Measurements from ENCODE around the gene VSTM4.

Gene VSTM4

DNA sequence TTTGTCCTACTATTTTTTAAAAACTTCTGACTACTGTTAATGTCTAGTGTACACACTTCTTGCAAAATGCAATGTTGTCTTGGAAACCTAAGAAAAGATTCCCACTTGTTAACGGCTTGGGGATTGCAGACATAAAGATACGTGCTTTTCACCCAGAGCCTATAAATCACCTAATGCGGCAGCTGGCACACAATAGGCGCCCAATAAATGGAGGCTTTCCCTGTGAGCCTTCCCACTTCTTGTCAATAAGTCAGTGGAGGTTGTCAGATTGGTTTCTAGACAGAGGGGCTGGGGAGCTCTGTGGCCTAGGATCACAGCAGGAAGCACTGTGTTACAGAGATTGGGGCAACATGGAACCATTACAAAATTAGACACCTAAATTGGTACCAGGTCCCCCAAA, 74.7 kb downstream of the VSTM4 start:
- no peak for DNase-seq (ENCODE audit: low read depth)

DNA sequence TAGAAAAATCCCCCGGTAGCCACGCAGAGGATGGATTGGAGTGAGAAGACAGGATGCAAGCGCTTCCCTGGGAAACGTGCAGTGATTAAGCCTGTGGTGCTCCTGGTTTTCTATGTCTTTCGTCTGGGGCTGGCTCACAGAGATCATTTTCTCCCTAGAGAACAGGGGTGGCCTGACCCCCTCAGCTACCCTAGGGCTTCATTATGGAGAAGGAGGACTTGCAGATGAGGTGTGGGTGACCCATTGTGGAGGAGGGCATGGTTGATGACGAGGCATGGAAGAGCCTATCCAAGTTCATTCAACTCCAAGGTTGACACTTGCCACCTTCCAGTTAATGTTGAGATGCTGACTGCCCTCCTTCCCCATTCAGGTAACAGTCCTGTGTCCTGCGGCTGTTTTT, 75.9 kb downstream of the VSTM4 start:
- no peak for DNase-seq (ENCODE audit: low read depth)

GRCh38 chr10:49038711-49039110, 76.6 kb downstream of the VSTM4 start:
- DNase-seq (ENCODE audit: low read depth): no peak

GRCh38 chr10:49037187-49037586, 78.1 kb downstream of the VSTM4 start:
- no peak for DNase-seq (ENCODE audit: low read depth)

- no peak for DNase-seq (ENCODE audit: low read depth)
These were observed 78.7 kb downstream of the VSTM4 start for GRCh38 chr10:49036638-49037037.

DNA sequence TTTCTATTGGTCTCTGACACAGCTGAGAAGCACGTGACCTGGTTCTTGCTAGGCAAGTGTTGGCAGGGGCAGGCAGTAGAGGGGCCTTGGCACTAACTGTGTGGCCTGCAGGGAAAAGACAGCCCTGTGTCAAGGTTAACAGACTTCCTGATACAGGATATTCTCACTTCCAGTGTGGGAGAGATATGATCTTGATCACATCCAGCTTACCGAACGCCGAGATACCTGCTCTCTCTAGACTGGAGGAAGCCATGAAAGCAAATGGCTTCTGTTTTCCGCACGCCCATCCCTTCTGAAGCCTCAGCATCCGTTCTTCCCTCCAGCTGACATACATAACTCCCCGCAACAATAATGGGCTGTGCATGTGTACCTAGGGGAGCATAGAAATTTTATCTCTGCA, 79.4 kb downstream of the VSTM4 start:
- DNase-seq (ENCODE audit: low read depth): no peak

- DNase-seq (ENCODE audit: low read depth): no peak
These were observed 80.4 kb downstream of the VSTM4 start for GRCh38 chr10:49034925-49035324.

DNA sequence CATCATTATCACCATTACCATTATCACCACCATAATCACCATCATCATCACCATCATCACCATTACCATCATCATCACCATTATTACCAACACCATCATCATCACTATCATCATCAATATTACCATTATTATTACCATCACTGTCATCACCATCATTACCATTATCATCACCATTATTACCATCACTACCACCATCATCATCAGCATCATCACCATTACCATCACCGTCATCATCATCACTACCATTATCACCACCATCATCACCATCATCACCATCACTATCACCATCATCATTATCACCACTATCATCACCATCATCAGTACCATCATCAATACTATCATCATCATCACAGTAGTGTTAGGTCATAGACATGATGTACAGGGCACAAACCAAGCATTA, 81.4 kb downstream of the VSTM4 start:
- DNase-seq (ENCODE audit: low read depth): no peak

DNA sequence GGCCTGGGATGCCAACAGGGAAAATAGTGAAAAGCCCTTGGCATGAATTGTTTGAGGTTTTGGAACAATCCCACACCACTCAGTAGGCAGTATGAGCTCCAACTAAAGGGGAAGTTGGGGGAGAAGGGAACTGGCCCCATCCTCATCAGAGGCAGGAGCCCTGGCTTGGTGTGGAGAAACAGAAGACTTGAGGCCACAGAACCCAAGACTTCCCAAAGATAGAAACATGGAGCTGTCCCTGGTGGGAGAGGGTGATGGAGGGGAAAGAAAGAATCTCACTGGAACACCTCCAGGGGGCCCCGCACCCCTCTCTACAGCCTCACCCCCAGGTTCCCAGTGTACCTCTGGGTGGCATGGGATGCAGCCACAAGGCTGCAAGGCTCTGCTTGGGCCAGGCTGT, 85.7 kb downstream of the VSTM4 start:
- no peak for DNase-seq (ENCODE audit: low read depth)

DNA sequence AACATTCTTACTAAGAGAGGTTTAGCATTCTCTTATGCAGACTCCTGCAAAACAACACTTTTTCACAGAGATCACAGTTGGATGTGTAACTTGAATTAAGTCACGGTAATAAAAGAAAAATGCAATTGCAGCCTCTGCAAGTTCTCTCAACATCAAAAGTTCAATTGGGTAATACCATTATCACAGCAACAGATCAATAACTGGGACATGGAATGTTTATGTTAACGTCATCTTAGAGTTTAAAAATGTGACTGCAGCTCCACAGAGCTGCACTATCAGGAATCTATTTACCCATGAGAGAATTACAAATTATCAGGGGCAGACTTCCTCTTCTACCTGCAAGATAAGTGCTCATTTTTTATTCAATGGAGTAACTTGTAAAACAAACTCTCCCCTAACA, 86.7 kb downstream of the VSTM4 start:
- DNase-seq (ENCODE audit: low read depth): no peak

DNA sequence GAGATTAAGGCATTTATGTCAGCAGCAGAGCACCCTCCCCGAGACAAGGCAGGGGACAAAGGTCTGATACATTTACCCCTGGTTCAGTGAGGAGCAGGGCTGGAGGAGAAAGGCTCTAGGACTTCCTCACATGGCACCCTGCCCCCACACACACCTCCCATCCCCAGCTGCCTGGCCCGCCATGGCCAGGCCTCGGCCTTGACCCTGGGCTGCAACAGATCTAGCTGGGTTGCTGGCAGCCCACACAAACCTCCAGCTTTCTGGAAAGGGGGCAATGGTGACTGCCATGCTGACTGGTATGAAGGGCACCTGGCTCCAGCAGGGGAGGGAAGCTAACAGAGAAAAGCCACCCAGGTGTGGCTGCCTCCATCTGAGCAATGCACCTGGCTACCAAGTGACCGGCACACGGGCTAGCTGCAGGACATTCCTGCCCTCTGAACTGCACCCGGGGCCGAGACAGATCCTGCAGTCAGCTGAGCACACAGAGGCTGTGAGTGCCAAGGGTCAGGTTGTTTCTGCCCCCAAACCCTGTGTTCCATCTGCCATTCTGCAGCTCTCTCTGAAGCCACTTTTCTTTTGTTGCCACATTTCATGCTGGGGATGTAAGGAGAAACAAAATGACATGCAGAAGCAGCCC, 89.9 kb downstream of the VSTM4 start:
- DNase-seq (ENCODE audit: low read depth): no peak

GRCh38 chr10:49024484-49024883, 90.8 kb downstream of the VSTM4 start:
- DNase-seq (ENCODE audit: low read depth): no peak

DNA sequence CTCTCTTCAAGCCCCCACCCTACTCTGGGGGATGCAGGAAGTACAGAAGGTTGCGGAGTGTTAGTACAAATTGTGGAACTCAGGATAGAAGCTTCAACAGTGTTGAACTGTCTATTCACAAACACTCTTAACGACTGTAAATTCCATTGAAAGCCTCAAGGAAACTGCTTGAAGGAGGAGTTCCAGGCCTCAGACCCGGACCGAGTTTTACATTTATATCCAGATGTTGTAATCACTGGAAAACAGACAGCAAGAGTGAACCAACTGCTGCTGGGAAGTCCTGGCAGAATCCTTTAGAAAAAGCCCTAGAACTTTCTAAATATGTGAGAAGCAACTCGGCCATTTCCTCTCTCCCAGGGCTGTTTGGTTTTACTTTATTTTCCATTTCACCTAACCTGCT, 91.6 kb downstream of the VSTM4 start:
- no peak for DNase-seq (ENCODE audit: low read depth)

DNA sequence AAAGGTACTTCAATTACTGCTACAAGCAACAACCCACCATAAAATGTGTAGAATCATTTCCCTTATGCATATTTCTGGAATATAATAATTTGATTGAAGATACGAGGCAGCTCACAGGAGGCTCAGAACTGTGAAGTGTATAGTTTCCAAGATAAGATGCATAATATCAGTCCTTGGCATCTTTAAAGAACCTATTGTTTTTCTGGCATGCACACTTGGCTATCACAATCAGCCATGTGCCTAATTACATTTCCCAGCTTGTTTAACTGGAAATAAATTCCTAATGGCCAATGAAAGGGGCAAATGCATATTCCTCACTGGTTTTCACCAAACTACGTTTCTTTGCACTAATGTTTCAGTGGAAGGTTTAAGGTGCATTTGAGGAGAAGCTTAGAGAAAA, 92.3 kb downstream of the VSTM4 start:
- no peak for DNase-seq (ENCODE audit: low read depth)

GRCh38 chr10:49021685-49022084, 93.6 kb downstream of the VSTM4 start:
- no peak for DNase-seq (ENCODE audit: low read depth)

DNA sequence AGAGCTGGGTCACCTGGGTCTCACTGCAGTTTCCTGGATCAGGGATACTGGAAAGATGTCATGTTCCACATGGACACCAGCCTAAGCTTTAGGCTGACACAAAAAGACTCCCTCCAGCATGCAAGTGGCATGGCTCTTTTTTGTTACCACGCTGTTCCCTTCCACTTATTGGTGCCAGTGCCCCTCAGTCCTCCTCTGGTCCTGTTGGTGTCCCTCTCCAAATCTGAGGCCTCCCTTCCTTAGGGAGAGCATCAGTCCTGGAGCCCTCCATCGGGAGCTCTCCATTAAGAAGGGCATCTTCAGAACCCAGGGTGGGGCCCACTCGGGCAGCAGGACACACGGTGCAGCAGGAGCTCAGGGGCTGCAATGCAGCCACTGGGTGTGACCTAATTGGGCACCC, 99.6 kb downstream of the VSTM4 start:
- DNase-seq (ENCODE audit: low read depth): no peak

DNA sequence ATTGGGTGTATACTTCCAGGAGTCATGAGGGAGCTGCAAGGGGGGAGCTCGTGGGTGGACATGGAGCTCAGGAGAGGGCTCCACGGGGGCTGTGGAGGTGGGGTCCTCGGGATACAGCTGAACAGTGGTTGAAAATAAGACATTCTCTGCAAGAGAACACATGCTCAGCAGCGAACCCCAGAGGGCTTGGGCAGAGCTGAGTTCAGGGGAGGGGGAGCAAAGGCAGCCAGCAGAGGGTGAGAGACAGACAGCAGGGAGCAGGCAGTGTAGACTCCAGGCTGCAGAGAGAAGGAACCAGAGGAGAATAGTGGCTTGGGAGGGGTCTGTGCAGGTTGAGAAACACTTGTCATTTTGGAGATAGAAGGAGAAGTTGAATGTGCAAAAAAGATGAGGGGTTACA, 102.7 kb downstream of the VSTM4 start:
- no peak for DNase-seq (ENCODE audit: low read depth)

- DNase-seq (ENCODE audit: low read depth): no peak
These were observed 103.6 kb downstream of the VSTM4 start for GRCh38 chr10:49011756-49012155.

GRCh38 chr10:49010865-49011264, 104.5 kb downstream of the VSTM4 start:
- DNase-seq (ENCODE audit: low read depth): no peak

DNA sequence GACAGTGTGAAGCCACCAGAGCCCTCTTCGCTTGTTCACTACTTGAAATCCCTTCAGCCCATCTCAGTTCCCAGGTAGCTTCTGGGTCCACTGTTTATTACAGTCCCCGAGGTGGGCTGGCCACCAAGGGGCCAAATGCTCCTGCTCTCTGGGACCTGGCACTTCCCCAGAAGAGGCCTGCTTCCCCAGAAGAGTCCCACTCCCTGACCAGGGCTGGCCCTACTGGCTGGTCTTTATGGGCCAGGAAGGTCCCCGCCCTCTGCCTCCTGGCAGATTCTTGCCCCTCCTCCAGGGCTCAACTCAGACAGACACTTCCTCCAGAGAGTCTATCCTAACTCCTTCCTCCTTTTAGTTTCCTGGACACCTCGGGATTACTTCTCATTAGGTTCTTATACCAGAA, 105.0 kb downstream of the VSTM4 start:
- no peak for DNase-seq (ENCODE audit: low read depth)

DNA sequence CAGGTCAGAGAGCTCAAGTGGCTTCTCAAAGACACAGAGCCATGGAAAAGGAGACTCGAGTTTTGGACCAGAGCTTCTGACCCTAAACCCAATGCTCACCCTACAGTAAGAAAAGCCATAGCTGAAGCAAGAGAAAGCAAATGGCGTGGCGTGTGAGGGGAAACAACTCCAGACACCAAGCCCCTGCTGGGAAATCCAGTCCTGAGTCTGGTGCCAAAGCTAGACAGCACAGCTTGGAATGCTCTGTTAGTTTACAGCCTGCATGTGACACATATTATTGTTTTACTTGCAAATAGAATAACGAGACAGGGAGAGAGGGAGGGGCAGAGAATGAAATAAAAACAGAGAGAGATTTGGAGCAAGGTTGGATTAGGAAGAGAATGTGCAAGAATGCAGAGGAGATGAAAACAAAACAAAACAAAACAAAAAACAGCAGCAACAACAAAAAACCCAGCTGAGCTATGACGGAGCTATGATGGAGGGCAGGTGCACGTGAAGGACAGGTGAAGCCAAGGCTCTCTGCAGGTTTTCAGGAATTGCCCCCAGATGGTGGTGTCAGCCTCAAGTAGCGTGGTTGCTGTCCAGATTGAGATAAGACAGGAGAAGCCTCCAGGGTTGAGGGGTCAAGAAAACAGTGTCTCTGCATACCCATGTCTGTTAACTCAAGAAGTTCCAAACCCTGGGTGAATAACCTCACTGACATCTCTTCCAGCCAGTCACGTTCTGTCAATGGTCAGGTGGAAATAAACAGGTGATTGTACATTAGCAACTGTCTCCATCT, 105.9 kb downstream of the VSTM4 start:
- no peak for DNase-seq (ENCODE audit: low read depth)

DNA sequence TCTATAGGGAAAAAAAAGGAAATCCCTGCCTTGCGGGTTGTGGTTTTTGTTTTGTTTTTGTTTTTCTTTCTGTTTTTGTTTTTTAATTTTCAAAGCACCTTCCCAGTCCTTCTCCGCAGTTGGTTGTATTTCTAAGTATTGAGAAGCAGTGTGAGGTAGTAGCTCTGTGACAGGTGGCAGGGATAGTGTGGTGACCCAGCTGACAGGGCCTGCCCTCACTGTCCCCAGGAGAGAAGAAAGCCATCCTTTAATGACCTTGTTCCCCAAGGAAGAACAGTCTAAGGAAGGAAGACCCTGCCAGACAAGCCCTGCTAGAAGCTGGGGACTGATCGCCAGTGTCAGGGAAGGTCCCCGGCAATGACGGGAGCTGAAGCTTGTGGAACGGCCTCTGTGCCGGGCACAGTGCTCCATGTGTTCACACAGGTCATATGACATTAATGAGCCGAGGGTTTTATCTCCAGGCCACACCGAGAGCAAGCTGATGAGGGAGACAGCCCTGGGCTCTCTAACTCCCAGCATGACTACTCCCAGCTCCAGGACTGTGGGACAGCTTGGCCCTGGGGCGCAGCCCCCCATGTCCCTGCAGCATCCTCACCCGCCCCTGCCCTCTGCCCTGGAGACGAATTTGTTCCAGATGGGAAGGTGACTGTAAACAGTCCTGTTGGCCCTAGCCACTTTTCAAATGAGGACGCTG, 106.7 kb downstream of the VSTM4 start:
- DNase-seq (ENCODE audit: low read depth): no peak

DNA sequence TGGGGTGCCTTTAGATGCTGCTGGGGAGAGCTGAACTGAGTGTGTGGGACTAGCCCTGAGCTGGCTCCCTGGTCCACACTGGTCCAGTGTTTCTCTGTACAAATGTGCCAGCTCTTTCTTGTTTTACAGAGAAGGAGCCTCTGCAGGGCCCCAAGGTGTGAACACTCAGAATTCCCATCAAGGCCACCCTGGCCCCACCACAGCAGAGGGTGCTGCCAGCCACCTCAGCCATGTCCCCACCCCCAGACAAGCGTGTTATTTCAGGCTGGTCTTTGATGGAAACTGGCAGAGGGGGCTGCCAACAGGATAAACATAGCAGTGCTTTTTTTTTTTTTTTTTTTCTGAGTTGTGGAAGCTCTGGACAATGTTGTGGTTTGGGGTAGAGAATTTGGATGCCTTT, 107.2 kb downstream of the VSTM4 start:
- DNase-seq (ENCODE audit: low read depth): no peak

All from stimulated activated CD8-positive, alpha-beta memory T cell treated with anti-CD3 and anti-CD28 coated beads, Interleukin-7, amount 100 ng/mL, for 24 hours (primary cell).